Activated CD4-positive, CD25-positive, alpha-beta regulatory T cell (primary cell): Measurements from ENCODE around the gene CTIF.

Experiments used
- DNase-seq, 4 experiments: peaks; one replicate each; lab custom pipeline; 2025; lab: John Stamatoyannopoulos, UW

The CTIF gene

DNA sequence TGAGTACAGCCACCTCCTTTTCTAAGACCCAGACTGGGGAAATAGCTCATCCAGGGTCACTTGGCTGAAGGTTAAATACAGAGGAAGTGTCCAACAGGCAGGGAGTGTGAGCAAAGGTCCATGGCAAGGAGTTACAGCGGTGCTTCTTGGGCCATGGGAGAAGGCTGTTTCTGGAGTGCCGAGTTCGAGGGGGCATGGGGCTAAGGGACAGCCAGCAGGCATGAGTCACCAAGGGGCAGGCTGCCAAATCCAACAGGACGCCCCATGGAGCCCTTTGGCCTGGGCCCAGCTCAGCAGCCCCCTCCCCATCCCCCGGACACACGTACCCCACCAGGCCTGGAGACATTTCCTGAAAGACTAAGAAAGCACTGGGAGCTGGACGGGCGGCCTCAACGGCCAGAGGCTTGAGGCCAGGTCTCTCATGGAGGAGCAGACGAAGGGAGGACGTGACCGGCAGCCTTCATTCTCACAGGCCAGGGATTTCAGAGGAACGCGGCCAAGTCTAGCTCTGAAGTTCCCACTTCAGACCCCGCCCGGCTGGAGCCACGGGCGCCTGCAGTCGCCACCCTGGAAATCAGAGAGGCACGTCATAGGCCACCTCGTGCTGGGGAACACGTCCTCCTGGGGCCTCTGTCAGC is 251.5 kb downstream of the CTIF start:
- no peak for DNase-seq

DNA sequence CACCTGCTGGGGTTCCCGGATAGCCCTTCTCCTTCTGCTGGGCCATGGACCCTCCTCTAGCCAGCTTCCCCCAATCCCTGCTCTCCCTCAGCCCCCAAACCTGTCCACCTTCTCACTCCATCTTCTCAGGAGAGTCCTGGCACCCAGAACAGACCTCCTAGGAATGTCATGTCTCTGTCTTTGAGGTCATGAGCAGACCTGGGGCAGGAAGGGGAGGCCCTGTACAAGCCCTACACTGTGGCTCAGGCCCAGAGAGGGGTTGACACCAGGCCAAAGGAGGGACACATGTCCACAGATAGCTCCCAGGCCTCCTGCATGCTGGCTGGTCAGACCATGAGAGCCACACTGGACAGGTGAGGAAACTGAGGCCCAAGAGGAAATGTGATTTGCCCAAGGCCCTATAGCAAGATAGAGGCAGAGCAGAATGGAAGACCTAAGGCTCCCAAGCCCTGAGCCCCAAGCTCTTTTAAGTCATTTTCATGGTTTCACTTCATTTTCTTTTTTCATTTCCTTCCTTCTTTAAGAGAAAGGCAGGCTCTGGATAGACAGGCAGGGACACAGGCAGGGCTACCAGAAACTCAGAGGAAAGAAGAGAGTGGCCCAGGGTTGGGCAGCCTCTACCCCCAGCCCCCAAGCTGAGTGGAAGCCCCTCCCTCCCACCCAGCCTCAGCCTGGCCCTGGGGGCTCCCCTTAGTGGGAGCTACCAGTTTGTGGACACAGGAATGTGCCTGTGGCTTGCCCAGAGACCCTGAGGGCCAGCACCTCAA is 252.2 kb downstream of the CTIF start:
- no peak for DNase-seq

DNA sequence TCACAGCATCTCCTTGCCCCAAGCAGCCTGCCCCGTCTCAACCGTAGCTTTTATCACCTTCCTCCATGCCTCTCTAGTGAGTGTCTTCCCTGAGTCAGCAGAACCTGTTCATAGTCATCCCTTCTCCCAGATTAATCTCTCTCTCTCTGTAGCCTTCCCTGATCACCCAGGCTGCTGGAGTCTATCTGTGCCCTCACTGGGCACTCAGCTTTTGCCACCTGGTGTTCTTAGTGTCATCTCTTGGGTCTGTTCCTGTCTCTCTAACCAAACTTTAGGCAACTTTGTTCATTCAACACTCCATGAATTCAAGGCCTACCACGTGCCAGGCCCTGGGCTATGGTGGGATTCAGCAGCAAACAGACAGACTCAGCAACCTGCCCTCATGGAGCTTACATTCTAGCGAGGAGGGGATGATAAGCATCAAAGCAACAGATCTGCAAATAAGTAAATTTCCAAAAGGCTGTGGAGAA is 252.8 kb downstream of the CTIF start:
- no peak for DNase-seq

DNA sequence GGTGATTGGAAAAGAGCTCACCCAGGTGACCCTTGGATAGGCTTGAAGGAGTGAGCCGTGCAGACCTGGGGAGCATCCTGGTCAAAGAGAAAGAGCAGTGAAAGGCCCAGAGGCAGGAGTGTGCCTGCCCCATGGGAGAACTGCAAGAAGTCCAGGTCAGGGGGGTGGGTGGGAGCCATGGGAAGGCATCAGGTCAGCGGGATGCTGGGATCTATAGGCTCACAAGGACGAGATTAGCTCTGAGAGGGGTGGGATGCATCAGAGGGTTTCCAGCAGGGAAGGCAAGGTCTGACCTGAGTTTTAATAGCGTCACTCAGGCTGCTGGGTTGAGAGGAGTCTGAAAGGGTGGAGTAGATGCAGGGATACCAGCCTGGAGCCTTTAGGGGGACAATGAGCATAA is 253.3 kb downstream of the CTIF start:
- no peak for DNase-seq

DNA sequence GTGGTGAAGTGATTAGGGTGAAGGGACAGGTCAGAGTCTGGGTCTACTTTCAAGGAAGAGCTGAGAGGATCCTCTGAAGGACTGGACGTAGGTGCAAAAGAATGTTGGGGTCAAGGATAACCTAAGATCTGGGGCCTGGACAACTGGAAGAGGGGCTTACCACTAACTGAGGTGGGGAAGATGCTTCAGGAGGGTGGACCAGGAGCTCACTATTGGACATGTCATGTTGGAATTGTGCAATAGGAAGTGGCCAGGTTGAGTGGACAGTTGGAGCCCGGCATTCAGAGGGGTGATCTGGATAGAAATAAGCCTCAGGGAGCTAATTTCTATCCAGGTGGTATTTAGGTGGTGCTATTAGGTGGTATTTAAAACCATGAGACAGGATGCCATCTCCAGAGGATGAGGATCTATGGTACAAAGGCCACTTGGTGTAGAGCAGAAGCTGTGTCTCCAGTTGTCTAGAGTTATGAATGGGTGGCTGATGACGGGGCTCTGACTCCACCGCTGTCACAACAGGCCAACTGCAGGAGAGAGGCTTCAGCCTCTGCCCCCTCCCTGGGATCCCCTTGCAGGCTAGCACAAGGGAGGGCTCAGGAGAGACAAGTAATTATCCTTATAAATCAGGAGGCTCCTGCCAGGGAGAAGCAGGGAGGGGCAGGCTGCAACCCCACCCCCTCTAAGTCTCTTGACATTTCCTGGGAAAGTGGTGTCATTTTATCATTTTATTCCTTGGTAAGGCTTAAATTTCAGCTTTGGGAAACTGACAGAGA is 254.0 kb downstream of the CTIF start:
- no peak for DNase-seq

DNA sequence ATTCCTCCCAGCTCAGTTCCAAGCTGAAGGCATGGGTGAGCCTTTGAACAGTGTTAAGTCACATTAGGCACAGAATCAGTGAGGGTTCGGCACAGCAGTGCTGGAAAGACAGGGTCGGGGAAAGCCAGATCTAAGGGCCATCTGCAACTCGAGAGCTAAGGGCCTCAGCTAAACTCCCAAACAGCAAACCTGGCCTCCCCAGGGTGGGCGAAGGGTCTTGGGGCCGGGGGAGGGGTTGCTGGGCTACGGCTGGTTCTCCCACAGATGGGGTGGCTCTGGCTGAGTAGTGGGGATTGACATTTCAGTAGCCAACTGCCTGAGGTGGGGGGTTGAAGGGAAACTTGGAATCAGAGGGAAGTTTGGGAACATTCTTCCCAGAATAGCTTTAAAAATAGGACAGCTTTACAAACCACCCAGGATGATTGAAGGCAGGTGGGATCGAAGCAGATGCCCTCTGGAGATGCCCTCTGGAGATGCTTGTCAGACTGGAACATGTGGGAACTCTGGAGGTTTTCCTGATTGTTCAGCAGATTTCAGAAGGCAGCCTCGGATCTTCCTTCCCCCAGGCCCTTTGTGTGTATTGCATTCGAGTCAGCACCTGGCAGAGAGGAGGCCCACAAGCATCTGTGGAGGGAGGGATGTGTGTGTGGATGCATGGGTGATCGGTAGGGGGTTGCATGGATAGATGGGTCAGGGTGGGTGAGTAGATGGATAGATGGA is 255.6 kb downstream of the CTIF start:
- no peak for DNase-seq

DNA sequence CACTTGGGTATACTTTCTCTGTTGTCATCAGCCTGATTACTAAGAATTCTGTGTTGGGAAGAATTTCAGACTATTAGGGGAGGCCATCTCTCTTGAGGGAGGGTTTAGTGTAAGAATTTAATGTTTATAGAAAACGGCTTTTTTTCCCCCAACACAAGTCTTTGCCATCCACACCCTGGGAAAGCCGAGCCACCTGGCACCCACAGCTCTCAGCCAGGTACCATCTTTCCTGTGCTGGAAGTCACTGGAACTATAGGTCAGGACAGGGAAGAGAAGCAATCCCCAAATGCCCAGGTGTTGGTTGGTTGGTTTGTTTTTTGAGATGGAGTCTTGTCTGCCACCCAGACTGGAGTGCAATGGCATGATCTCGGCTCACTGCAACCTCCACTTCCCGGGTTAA is 256.9 kb downstream of the CTIF start:
- DNase-seq, result no peak

DNA sequence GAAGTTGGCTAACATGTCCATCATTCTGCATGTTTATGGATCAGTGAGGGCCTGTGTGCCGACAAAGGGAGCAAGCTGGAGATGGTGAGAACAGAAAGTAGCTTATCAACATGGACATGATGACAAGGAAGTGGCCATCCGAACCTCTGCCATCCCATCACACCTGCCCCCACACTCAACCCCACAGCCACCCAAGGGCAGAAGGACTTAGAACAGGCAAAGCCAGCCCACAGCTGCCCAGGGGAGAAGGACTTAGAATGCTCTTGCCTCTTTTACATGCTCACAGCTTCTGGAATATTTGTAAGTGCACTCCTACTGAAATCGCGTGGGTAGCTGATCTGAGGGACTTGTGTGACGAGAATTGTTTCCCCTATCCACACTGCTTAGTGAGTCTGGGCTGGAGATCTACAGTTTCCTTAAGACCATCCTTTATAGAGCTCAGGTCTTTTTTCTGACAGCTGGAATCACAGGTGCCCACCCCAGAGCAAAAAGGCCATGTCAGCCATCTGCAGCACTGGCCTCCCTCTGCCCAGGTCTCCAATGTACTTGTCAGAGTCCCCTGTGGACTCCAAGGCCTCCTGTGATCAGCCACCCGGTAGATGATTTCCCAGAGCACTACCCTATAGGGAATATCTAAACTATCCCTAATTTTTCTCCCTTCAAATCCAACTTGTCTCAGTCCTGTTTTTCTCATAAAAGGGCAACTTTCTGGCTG is 257.8 kb downstream of the CTIF start:
- DNase-seq, result no peak

DNA sequence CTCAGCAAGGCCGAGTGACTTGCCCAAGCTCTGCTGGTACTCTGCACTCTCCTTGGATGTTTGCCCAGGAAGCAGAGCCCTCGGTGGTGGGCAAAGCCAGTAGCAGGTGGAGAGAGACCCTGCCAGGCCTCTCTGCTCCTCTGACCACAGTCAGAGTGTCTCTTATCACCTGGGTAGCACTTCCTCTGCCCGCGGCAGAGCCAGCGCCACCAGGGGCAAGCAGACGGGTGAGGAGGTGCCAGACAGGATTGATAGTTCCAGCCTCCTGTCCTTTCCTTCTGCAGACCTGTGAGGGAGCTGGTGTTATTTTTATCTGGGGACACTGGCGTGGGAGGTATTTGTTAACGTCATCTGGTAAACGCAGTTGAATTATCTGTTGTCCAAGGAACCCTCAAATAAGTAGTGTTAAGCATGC is 259.0 kb downstream of the CTIF start:
- DNase-seq, result no peak

DNA sequence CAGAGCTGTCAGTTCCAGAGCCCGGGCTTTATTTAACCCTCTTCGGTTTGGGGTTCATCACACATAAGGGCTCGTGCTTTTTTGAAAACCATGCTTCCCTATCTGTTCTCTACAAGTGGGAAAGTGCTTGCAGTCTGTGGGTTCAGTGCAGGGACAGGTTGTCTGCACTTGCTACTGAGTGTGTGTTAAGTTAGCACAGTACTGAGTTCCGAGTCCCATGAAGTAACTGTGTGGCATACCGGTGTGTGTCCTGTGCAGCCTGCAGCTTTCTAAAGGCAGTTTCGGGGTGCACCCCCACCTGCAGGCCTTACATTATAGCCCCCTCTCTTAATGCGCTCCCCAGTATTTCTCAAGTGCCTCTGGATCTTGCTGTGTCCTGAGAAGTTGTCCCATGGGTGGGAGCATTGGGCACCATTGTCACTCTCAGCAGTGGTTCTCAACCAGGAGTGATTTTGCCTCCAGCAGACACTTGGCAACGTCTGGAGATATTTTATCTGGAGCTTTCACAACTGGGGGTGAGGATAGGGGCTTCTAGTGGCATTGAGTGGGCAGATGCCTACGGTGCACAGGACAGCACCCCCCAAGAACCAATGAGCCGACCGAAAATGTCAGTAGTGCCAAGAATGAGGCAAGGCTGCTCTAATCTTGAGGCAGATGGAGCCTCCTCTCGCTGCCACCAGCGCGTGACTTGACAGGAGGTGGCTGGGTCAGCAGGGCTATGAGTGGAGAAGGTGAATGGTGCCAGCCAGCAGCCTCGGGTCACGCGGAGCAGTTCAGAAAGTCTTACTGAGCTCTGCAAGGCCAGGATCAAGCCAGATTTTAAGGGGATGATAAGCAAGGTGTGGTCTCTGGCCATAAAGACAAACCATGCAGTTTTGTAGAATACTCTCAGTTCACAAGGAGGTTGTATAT is 259.8 kb downstream of the CTIF start:
- DNase-seq, result no peak

DNA sequence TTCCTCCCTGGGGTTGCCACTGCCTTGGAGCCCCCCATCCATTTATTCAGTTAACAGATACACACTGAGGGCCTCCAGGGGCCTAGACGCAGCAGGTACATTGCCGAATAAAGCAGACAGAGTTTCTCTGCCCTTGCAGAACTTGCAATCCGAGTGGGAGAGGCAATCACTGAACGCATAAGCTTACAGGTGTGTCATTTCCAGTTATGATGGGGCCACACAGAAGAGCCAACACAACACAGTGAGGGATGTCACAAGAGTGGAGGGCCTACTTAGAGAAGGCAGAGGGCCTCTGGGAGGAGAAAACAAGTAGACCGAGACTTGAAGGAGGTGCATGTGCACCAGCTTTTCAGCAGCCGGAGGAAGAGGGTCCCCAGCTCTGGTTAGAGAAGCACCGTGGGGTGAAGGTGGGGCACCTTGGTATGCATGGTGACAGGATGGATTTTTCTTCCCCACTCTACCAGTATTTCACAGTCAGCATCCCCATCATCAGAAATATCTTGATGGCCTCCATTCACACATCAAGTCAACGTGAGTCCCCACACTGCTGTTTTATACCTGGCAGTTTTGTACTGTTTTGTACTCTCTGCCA is 261.0 kb downstream of the CTIF start:
- DNase-seq, result no peak

DNA sequence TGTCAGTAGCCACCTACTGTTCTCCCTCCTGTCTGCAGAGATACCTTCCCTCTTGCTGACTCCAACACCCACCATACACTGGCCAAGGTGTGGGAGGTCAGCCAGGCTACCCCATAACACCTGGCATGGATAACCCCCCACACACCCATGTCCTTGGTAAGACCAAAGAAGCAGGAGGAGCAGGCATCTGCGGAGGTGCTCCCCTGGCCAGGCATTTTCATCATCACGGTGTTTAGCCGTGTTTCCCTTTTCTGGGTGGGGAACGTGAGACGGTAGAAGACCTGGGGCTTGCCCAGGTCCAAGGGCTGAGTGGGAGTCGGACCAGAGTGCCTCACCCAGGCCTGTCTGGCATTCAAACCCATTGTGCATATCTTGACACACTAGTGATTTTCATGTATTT is 261.6 kb downstream of the CTIF start:
- no peak for DNase-seq

DNA sequence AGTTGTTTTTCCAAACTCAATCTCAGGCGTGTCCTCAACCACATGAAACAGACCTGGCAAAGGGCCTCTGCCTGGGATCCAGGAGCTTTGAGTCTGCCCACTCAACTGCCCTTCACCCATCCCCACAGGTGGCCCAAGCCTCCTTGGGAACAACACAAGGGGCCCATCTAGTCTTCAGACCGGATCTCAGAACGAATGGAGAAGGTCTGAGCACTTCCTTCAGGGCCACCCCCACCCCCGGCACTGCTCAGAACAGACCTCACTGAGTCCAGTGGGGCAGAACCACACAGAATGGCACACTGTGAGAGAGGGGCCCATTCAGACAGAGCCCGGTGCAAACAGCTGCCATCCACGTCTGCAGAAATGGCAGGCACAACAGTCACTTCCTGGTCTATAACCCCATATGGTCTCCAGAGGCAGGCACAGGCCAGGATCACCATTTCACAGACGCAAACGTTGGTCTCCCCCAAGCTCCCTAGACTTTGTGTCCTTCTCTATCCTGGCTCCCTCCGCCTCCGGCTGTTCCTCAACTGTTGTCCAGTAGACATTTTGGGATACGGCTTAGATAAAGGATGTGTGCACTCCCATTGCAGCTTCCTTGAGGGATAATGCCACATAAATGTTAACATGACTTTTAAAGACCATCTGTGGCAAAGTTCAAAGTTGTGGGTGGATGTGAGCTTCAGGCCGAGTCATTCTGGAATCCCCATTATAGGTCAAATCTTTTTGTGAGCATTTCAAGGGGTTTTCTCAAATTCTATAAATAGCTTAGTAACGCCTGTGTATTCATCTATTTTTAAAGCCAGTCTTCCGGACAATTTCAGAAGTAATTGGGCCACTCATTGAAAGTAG is 262.3 kb downstream of the CTIF start:
- DNase-seq, result peak in 1 of 4 experiments; percentile 11

DNA sequence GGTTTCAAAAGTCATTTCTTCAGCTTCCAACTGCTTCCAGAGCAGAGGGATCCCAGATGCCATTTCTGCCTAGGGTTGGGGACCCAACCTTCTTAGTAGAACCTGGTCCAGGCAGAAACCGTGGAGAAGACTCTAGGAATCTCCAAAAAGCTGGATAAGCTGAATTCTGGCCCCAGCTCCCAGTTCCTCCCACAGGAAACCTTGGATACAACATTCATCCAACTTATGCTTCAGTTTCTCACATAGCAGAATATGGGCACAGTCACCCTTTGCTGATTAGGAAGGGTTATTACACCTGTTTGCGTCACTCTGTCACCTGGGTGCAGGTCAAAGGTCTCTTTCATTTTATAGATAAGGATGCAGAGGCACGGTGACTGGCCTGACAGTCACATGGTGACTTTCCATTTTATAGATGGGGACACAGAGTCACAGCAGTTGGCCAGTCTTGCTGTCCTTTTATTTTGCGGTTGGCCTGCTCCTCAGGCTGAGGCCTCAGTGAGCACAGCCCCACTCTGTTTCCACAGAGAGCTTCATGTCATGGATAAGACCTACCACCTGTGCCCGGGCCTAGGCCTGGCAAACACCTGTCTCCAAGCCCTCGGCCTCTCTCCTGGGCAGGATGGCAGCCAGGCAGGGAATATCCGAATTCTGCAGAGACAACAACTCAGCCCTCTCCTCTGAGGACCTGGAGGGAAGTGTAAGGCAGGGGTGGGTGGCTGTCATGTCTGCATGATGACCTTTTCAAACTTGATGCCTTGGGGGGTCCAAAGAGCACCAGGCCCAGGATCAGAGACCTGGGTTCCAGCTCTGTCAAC is 263.1 kb downstream of the CTIF start:
- DNase-seq, result no peak

DNA sequence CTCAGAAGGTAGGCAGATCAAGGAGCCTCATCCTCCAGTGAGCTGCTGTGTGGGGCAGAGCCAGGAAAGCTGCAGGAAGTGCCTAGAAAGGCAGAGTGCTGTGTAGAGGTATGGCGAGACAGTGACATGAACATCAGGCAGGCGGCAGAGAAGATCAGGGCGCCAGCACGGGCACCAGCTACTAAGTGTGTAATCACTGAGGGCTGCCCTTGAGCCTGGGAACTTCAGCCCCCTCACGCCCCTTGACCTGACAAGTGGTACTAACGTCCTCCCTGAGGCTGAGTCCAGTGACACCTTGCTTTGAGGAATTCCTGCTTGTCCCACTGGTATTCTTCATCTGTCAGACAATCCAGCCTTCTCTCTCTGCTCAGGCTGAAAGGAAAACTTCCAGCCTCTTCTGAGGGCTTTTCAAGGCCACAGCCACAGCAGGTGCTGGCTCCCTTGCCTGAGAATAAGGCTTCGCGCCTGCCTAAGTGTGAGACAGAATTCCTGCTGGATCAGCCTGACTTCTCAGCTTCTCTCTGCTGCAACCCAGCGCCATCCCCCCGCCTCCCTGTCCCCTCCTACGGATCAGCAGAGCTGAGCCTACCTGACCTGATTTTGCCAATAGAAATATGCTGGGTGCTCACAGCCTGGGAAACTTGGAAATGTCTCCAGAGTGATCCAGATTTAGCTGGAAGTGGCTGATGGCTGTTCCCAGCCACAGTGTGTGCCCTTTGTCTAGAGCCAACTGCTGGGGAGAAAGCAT is 263.9 kb downstream of the CTIF start:
- DNase-seq, result no peak

DNA sequence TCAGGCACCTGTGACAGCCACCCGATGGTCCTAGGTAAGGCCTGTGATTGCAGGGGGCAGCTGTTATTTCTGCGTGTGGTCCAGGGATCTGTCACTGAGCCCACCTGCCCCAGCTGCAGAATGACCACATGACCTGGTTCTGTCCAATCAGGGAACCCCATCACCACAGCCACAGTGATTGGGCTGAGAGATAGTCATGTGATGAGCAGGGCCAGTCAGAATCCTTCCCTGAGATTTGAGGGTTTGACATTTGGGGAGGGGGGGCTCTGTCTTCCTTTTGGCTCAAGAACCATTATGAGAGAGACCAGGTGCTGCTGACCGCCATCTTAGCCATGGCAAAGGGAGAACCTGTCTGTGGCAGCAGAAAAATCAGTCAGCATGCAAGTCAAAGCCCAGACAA is 264.7 kb downstream of the CTIF start:
- no peak for DNase-seq
